ENCODE data around the gene AGFG2. TPM values are rescaled to one million over a fixed set of nuclear protein-coding genes. Genes with fewer than 3 reads are reported as not detected.

AGFG2 gene, protein sequence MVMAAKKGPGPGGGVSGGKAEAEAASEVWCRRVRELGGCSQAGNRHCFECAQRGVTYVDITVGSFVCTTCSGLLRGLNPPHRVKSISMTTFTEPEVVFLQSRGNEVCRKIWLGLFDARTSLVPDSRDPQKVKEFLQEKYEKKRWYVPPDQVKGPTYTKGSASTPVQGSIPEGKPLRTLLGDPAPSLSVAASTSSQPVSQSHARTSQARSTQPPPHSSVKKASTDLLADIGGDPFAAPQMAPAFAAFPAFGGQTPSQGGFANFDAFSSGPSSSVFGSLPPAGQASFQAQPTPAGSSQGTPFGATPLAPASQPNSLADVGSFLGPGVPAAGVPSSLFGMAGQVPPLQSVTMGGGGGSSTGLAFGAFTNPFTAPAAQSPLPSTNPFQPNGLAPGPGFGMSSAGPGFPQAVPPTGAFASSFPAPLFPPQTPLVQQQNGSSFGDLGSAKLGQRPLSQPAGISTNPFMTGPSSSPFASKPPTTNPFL
- 100 to 1,000 TPM in 2 of 4 donors, 10 to 100 TPM in 2; 63.8 to 154 (median 102) TPM for total RNA-seq

DNA sequence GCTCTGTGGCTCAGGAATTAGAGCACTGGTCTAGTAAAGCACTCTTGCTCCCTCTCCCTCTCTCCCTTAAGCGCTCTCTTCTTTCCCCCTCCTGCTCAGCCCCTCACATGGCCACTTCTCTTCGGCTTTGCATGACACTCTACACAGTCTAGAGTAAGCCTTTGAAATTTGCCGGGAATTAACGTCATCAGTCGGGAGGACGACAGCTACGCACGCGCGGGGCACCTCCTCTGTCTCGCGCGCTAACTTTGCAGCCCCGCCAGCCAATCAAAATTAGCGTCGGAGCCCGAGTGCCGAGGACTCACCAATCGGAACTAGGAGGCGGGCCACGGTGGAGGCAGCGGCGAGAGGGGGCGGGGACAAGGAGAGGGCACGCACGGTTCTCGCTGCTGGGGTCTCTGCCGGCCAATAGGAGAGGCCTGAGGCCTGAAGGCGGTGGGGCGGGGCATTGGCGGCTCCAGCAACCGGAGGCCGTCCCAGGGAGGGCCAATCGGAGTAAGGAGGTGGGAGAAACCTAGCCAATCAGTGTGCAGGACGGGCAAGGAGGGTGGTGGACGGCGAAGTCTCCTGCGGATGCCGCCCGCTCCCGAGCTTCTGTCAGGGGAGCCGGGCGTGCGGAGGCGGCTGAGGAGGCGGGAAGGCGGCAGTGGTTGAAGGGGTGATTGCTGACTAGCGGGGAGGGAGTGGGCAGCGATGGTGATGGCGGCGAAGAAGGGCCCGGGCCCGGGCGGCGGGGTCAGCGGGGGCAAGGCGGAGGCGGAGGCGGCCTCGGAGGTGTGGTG lies at the start of gene AGFG2:
TSS of gene AGFG2 (plus strand) at position 550 of the 782 bp plus-strand sequence. CDS start at position 694, 144 bp downstream.
- Histone ChIP-seq H3K4me1 (peaks cover 10 to 51% (median 42%) of the 10 kb centered on the region in 4 donors), H3K9me3 (no peaks in the 10 kb centered on the region), H3K27ac (peak within 1 kb of the TSS; percentile 76 to 93 (median 89)), H3K36me3 (no peaks in the 10 kb centered on the region), H3K4me3 (peak within 1 kb of the TSS; percentile 58 to 93 (median 72)), H3K27me3 (no peaks in the 10 kb centered on the region)
- DNase-seq, result peak; percentile 100
- in situ Hi-C loops (cut with MboI; ENCODE audit: low pct_ligation_motif_present in 1 of 4, low pct_unique_long_range_greater_than_20kb in 1 of 4, low sequenced_read_pairs in 3 of 4) (no loop called here), intact Hi-C loops (cut with DNase I; ENCODE audit: low total_unique reads) (loop anchor here (5.0 kb wide), 1 partner anchor 698 kb away; the partner anchor contains the start of gene CLDN15)
- 0% methylated on average over 7 to 59 of the region's 60 CpGs for WGBS, 2 donors (ENCODE audit: low coverage in 1 of 2)
- TF ChIP-seq POLR2A (IDR thresholded peaks at IDR 0.05) (peak; percentile 96), EP300 (IDR thresholded peaks at IDR 0.05; ENCODE audit: low read depth) (no peak), POLR2AphosphoS5 (IDR thresholded peaks at IDR 0.05) (peak; percentile 95 to 97 (median 96))
- TF ChIP-seq, protein P1, sequence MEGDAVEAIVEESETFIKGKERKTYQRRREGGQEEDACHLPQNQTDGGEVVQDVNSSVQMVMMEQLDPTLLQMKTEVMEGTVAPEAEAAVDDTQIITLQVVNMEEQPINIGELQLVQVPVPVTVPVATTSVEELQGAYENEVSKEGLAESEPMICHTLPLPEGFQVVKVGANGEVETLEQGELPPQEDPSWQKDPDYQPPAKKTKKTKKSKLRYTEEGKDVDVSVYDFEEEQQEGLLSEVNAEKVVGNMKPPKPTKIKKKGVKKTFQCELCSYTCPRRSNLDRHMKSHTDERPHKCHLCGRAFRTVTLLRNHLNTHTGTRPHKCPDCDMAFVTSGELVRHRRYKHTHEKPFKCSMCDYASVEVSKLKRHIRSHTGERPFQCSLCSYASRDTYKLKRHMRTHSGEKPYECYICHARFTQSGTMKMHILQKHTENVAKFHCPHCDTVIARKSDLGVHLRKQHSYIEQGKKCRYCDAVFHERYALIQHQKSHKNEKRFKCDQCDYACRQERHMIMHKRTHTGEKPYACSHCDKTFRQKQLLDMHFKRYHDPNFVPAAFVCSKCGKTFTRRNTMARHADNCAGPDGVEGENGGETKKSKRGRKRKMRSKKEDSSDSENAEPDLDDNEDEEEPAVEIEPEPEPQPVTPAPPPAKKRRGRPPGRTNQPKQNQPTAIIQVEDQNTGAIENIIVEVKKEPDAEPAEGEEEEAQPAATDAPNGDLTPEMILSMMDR (IDR thresholded peaks at IDR 0.05), result no peak

DNA sequence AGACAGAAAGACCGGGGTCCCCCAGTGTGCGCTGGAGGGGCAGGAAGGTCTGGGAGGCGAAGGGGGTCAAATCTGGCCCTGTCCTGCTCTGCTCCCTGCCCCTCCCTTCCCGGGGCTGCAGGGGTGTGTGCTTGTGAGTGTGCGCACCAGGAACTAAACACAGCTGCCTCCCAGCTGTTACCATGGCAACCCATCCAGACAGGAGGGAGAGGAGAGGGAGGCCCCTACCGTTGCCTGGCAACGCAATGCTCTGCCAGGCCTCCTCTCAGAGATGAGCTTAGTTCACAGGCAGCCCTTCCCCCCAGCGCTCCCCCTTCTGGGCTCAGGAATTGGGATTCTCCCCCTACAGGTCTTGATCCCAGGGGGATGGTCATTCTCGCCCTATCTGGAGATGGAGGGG lies 49.2 kb upstream of the AGFG2 start:
- Histone ChIP-seq H3K27me3 (peaks cover 16% of the 10 kb centered on the region), H3K36me3 (no peaks in the 10 kb centered on the region), H3K9me3 (no peaks in the 10 kb centered on the region), H3K4me1 (peaks cover 8 to 13% (median 11%) of the 10 kb centered on the region in 4 donors), H3K4me3 (no peak overlapping the region), H3K27ac (no peak overlapping the region)
- intact Hi-C loops (cut with DNase I; ENCODE audit: low total_unique reads) (loop anchor here (2.0 kb wide), 1 partner anchor 63 kb away; no protein-coding TSS in a partner anchor), in situ Hi-C loops (cut with MboI; ENCODE audit: low pct_ligation_motif_present in 1 of 4, low pct_unique_long_range_greater_than_20kb in 1 of 4, low sequenced_read_pairs in 3 of 4) (loop anchor here in 1 of 4 donors (10.0 kb wide), 1 partner anchor 65 kb away; no protein-coding TSS in a partner anchor)
- 23 to 28% methylated on average over 3 to 7 of the region's 9 CpGs for WGBS, 2 donors (ENCODE audit: low coverage in 1 of 2)
- DNase-seq, result no peak
- TF ChIP-seq POLR2AphosphoS5 (IDR thresholded peaks at IDR 0.05) (no peak), EP300 (IDR thresholded peaks at IDR 0.05; ENCODE audit: low read depth) (no peak), POLR2A (IDR thresholded peaks at IDR 0.05) (no peak)
- TF ChIP-seq, protein P1 (IDR thresholded peaks at IDR 0.05), result no peak

DNA sequence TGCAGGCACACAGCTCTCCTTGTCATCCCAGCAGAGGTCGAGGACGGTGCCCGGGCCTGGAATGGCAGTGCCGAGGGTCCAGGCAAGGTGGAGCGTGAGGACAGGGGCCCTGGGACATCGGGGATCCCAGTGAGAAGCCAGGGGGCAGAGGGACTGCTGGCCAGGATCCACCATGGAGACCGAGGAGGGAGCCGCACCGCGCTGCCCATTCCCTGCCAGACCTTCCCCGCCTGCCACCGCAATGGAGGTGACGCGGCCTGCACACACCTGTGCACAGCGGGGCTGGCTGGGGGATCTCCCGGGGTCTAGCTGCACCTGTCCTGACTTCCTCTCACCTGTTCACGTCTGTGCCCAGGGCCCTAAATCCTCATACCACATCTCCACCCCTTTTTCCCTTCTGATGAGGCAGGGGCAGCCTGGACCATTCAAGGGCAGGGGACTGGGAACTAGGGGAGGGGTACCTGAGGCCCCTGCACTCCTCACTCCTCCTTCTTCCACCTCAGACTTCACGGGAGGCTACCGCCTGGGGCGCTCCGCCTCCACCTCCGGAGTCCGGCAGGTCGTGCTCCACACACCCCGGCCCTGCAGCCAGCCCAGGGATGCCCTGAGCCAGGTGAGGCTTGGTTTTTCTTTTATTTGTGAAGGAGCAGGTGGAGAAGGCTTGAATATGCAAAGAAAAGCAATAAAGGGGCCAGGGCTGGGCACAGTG lies 48.4 kb upstream of the AGFG2 start:
- in situ Hi-C loops (cut with MboI; ENCODE audit: low pct_ligation_motif_present in 1 of 4, low pct_unique_long_range_greater_than_20kb in 1 of 4, low sequenced_read_pairs in 3 of 4), result no loop called here
- Histone ChIP-seq H3K27ac (no peak overlapping the region), H3K4me3 (no peak overlapping the region), H3K4me1 (peaks cover 8 to 13% (median 11%) of the 10 kb centered on the region in 4 donors), H3K36me3 (no peaks in the 10 kb centered on the region), H3K9me3 (no peaks in the 10 kb centered on the region), H3K27me3 (peaks cover 16% of the 10 kb centered on the region)
- 55% methylated on average over 25 of the region's 25 CpGs; no CpG with 5 or more reads in 1 of the 2 donors for WGBS, 2 donors (ENCODE audit: low coverage in 1 of 2)
- DNase-seq, result no peak
- TF ChIP-seq POLR2AphosphoS5 (IDR thresholded peaks at IDR 0.05) (no peak), EP300 (IDR thresholded peaks at IDR 0.05; ENCODE audit: low read depth) (no peak), POLR2A (IDR thresholded peaks at IDR 0.05) (no peak)
- TF ChIP-seq, protein P1 (IDR thresholded peaks at IDR 0.05), result no peak
- intact Hi-C loops (cut with DNase I; ENCODE audit: low total_unique reads), result no loop called here

All from transverse colon (tissue), 4 donors.